Endothelial cell of umbilical vein (primary cell): ENCODE data around the gene TMEM82. TPM values are rescaled to one million over a fixed set of nuclear protein-coding genes. Genes with fewer than 3 reads are reported as not detected.

Source experiments
- BruUV-seq: library from RNA; stranded (reverse); fragments of 400-500 nt; replicated peaks from 2 replicates; lab custom pipeline; 2021; lab: Mats Ljungman, UMichigan
- CTCF ChIA-PET: fragments of 300-600, 350-600 bp; sonication (Branson Sonifier 250); formaldehyde crosslinking; loops from one replicate; lab custom pipeline; 2021; ENCODE audit warnings: antibody characterized with exemption, inconsistent platforms; lab: Charles Lee
- POLR2A ChIA-PET: fragments of 300-600, 350-600 bp; sonication (Branson Sonifier 250); formaldehyde crosslinking; loops from one replicate; lab custom pipeline; 2021; ENCODE audit warnings: antibody characterized with exemption, inconsistent platforms; lab: Charles Lee
- DNase-seq: peaks from one replicate; pipeline ENCODE4 v3.0.0-alpha.2; 2011; ENCODE audit warnings: low read depth, low spot score
- FAIRE-seq: peaks from 2 replicates; lab custom pipeline; 2011; peaks lifted over from hg19 to GRCh38; lab: Jason Lieb, UNC
- H2AFZ ChIP-seq: 2 replicates; pipeline ENCODE4 v1.6.0; 2012; ENCODE audit warnings: low read depth, low read length, control low read depth, inconsistent platforms
- H3K27ac ChIP-seq: 2 replicates; pipeline ENCODE4 v1.5.1; 2011; ENCODE audit warnings: low read depth, mild to moderate bottlenecking, control low read depth, low read length, moderate library complexity; ENCODE audit not compliant: insufficient read depth
- H3K27me3 ChIP-seq, 2 experiments: 2 replicates each; pipeline versions ENCODE4 v1.6.0 to v1.6.1; 2011; ENCODE audit warnings: low read length in 2 of 2, mixed read lengths in 1 of 2; ENCODE audit not compliant: control insufficient read depth in 2 of 2, insufficient read depth in 2 of 2
- H3K36me3 ChIP-seq, 2 experiments: 2 replicates in 1 of 2; 3 replicates in 1 of 2; pipeline ENCODE4 v1.5.1; 2011; ENCODE audit warnings: low read length in 2 of 2, mild to moderate bottlenecking in 1 of 2, moderate library complexity in 1 of 2; ENCODE audit not compliant: control insufficient read depth in 2 of 2, insufficient read depth in 2 of 2; ENCODE audit errors: extremely low read depth in 1 of 2
- H3K4me1 ChIP-seq: 3 replicates; pipeline ENCODE4 v1.5.1; 2011; ENCODE audit warnings: mild to moderate bottlenecking, low read length; ENCODE audit not compliant: control insufficient read depth, insufficient read depth; ENCODE audit errors: extremely low read depth
- H3K4me2 ChIP-seq: 2 replicates; pipeline ENCODE4 v1.6.1; 2011; ENCODE audit warnings: low read length, control low read depth, mixed read lengths; ENCODE audit not compliant: insufficient read depth
- H3K4me3 ChIP-seq, 3 experiments: fragments of 200-600 bp in 1 of 3; sonication (generic), shearing (Covaris generic) in 1 of 3; replicated peaks in 1 of 3; 2 replicates each; pipeline ENCODE4 v1.5.1; 2011 to 2016; ENCODE audit warnings: control low read depth in 3 of 3, low read length in 3 of 3, mild to moderate bottlenecking in 2 of 3, inconsistent platforms in 1 of 3, low read depth in 1 of 3, moderate library complexity in 1 of 3; ENCODE audit not compliant: insufficient read depth in 1 of 3
- H3K79me2 ChIP-seq: 2 replicates; pipeline ENCODE4 v1.6.0; 2012; ENCODE audit warnings: low read length, inconsistent platforms; ENCODE audit not compliant: control insufficient read depth, insufficient read depth
- H3K9ac ChIP-seq: replicated peaks from 2 replicates; pipeline ENCODE3; 2011; ENCODE audit warnings: low read length, control low read depth; ENCODE audit not compliant: insufficient read depth; ENCODE audit errors: extremely low read depth
- H3K9me1 ChIP-seq: replicated peaks from 3 replicates; pipeline ENCODE4 v1.6.0; 2011; ENCODE audit warnings: mild to moderate bottlenecking, low read length; ENCODE audit not compliant: control insufficient read depth, insufficient read depth; ENCODE audit errors: extremely low read depth
- H3K9me3 ChIP-seq: replicated peaks from 2 replicates; pipeline ENCODE4 v1.5.1; 2012; ENCODE audit warnings: low read length, inconsistent platforms; ENCODE audit not compliant: control insufficient read depth, insufficient read depth
- H4K20me1 ChIP-seq: replicated peaks from 2 replicates; pipeline ENCODE3; 2011; ENCODE audit warnings: mild to moderate bottlenecking, low read length; ENCODE audit not compliant: control insufficient read depth, insufficient read depth; ENCODE audit errors: extremely low read depth
- EZH2 ChIP-seq: IDR thresholded peaks from 2 replicates; pipeline ENCODE4 v1.6.1; 2012; ENCODE audit warnings: borderline replicate concordance, low read depth, mild to moderate bottlenecking, moderate library complexity, low read length, inconsistent platforms; ENCODE audit not compliant: severe bottlenecking
- FOS ChIP-seq: IDR thresholded peaks from 2 replicates; pipeline ENCODE4 v1.6.1; 2011; ENCODE audit warnings: mild to moderate bottlenecking, low read length, moderate library complexity, borderline replicate concordance; ENCODE audit not compliant: insufficient read depth
- GATA2 ChIP-seq: IDR thresholded peaks from 2 replicates; pipeline ENCODE4 v1.7.0; 2011; ENCODE audit warnings: low read depth, mild to moderate bottlenecking, moderate library complexity, mixed read lengths, low read length; ENCODE audit not compliant: insufficient read length, insufficient read depth
- JUN ChIP-seq: IDR thresholded peaks from 2 replicates; pipeline ENCODE4 v1.6.1; 2011; ENCODE audit warnings: borderline replicate concordance, low read depth; ENCODE audit not compliant: insufficient read length, insufficient read depth
- MYC ChIP-seq: IDR thresholded peaks from one replicate; pipeline ENCODE4 v1.6.1; 2011; ENCODE audit warnings: mild to moderate bottlenecking, low read depth, low read length
- POLR2A ChIP-seq: IDR thresholded peaks from 2 replicates; pipeline ENCODE4 v1.6.1; 2012; ENCODE audit warnings: low read depth, mild to moderate bottlenecking, control low read depth, low read length
- POLR2AphosphoS5 ChIP-seq: IDR thresholded peaks from 2 replicates; pipeline ENCODE4 v1.6.1; 2012; ENCODE audit warnings: low read depth, mild to moderate bottlenecking, control low read depth, low read length, moderate library complexity; ENCODE audit not compliant: insufficient read depth
- dilution Hi-C: fragments of 300-500 bp; cut with MboI; formaldehyde crosslinking; loops from one replicate; pipeline ENCODE4 v1.15.0; 2019; ENCODE audit warnings: low sequenced_read_pairs; ENCODE audit not compliant: extremely low pct_ligation_motif_present
- intact Hi-C: fragments of 100-400 bp; cut with micrococcal nuclease; formaldehyde crosslinking; loops from one replicate; pipeline ENCODE4 v1.10.0; 2022
- polyA plus RNA-seq, 4 experiments: library from polyadenylated mRNA; depleted of rRNA in 3 of 4; stranded (reverse) in 3 of 4; unstranded in 1 of 4; fragments of >200 nt; gene quantifications; 2 replicates each; pipeline versions ENCODE4 v1.2.1 to v1.2.3, GENCODE V29; 2011 to 2012; ENCODE audit warnings: missing spikeins in 1 of 4
- total RNA-seq: library from RNA; stranded (reverse); gene quantifications from 2 replicates; pipeline ENCODE4 v1.2.3, GENCODE V29; 2021
- TF ChIP-seq, protein P1 (sequence below), 2 donors: IDR thresholded peaks; 1 replicate in 1 of 2; 2 replicates in 1 of 2; pipeline ENCODE4 v1.5.1; 2011; ENCODE audit warnings: low read length in 2 of 2, mild to moderate bottlenecking in 2 of 2, moderate library complexity in 2 of 2, control low read depth in 1 of 2, inconsistent platforms in 1 of 2, low read depth in 1 of 2; ENCODE audit not compliant: insufficient read depth in 1 of 2; ENCODE audit errors: extremely low read depth in 1 of 2
- TF ChIP-seq, protein P2 (sequence below): IDR thresholded peaks from 2 replicates; pipeline ENCODE4 v1.6.1; 2011; ENCODE audit not compliant: insufficient read depth, insufficient read length

TMEM82 gene
- total and polyA plus RNA-seq, 2 donors (not counting 3 experiments of a cell fraction or from before 2014, with no cell fraction given), result not detected

DNA sequence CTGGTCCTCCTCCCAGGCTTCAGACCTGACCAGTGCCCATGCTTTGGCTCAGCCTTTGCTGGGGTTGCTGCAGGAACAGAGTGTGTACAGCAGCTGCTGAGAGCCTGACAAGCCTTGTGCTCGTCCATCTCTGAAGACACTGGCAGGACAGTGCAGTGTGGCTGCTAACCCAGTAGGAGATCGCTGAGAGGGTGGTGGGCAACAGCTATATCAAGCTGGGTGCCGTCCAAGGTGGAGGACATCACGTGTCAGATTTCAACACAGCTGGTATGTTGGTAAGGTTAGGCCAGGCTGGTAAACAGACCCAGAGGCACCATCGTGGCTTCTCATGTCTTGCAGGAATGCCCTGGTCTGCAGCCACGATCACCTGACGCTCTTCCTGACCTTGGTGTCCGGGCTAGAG is 24.1 kb upstream of the TMEM82 start:
- Histone ChIP-seq H3K9me1 (no peaks in the 10 kb centered on the region), H4K20me1 (no peaks in the 10 kb centered on the region), H3K9me3 (no peaks in the 10 kb centered on the region), H3K36me3 (peaks cover 7 to 36% of the 10 kb centered on the region in 2 experiments), H3K27ac (no peak overlapping the region), H3K9ac (no peak overlapping the region), H2AFZ (no peak overlapping the region), H3K4me2 (no peak overlapping the region), H3K79me2 (no peaks in the 10 kb centered on the region), H3K4me3 (no peak overlapping the region), H3K4me1 (no peaks in the 10 kb centered on the region), H3K27me3 (no peaks in the 10 kb centered on the region)
- TF ChIP-seq MYC (no peak), POLR2A (no peak), FOS (no peak), GATA2 (no peak), POLR2AphosphoS5 (no peak), EZH2 (no peak), JUN (no peak)
- TF ChIP-seq, protein P1, sequence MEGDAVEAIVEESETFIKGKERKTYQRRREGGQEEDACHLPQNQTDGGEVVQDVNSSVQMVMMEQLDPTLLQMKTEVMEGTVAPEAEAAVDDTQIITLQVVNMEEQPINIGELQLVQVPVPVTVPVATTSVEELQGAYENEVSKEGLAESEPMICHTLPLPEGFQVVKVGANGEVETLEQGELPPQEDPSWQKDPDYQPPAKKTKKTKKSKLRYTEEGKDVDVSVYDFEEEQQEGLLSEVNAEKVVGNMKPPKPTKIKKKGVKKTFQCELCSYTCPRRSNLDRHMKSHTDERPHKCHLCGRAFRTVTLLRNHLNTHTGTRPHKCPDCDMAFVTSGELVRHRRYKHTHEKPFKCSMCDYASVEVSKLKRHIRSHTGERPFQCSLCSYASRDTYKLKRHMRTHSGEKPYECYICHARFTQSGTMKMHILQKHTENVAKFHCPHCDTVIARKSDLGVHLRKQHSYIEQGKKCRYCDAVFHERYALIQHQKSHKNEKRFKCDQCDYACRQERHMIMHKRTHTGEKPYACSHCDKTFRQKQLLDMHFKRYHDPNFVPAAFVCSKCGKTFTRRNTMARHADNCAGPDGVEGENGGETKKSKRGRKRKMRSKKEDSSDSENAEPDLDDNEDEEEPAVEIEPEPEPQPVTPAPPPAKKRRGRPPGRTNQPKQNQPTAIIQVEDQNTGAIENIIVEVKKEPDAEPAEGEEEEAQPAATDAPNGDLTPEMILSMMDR (IDR thresholded peaks at IDR 0.05; ENCODE audit: extremely low read depth in 1 of 2, insufficient read depth in 1 of 2, low read depth in 1 of 2, low read length in 2 of 2), result no peak
- TF ChIP-seq, protein P2, sequence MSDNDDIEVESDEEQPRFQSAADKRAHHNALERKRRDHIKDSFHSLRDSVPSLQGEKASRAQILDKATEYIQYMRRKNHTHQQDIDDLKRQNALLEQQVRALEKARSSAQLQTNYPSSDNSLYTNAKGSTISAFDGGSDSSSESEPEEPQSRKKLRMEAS, result no peak
- intact Hi-C loops (no loop called here), dilution Hi-C loops (no loop called here)
- FAIRE-seq, result no peak
- BruUV-seq, result no TSS peak
- no peak for DNase-seq
- CTCF ChIA-PET, result interaction anchor here (0.5 to 0.7 kb wide), 2 partner anchors 23 to 85 kb away, joined by 3 read pairs; no protein-coding TSS in a partner anchor
- POLR2A ChIA-PET, result no interaction called here
